ENCODE results near the gene RNASE11.
"Not testable (repeated sequence)": the region's sequence is repeated elsewhere in the genome, so short reads cannot be mapped to it uniquely, and the experiment has no call there.

The RNASE11 gene

GRCh38 chr14:20578325-20578724 lies 9.5 kb downstream of the RNASE11 start:
- no peak for DNase-seq

GRCh38 chr14:20572382-20572990 lies 15.3 kb downstream of the RNASE11 start:
- DNase-seq = not testable (repeated sequence)

GRCh38 chr14:20570720-20571119 lies 17.1 kb downstream of the RNASE11 start:
- not testable (repeated sequence) for DNase-seq

- not testable (repeated sequence) for DNase-seq
Measured at GRCh38 chr14:20569865-20570264, 17.9 kb downstream of the RNASE11 start.

- DNase-seq = no peak
Measured at GRCh38 chr14:20569066-20569465, 18.7 kb downstream of the RNASE11 start.

GRCh38 chr14:20568393-20568792 lies 19.4 kb downstream of the RNASE11 start:
- no peak for DNase-seq

- not testable (repeated sequence) for DNase-seq
Measured at GRCh38 chr14:20567199-20567598, 20.6 kb downstream of the RNASE11 start.

GRCh38 chr14:20564501-20564997 lies 23.3 kb downstream of the RNASE11 start:
- no peak for DNase-seq

GRCh38 chr14:20563971-20564370 lies 23.8 kb downstream of the RNASE11 start:
- no peak for DNase-seq

- DNase-seq = no peak
Measured at GRCh38 chr14:20560961-20561360, 26.8 kb downstream of the RNASE11 start, which contains the start of gene RNASE9. TSS of gene RNASE9 (minus strand) at chr14:20561047.

- DNase-seq = no peak
Measured at GRCh38 chr14:20559461-20559904, 28.3 kb downstream of the RNASE11 start.

GRCh38 chr14:20557212-20557542 lies 30.6 kb downstream of the RNASE11 start:
- DNase-seq = no peak

- no peak for DNase-seq
Measured at GRCh38 chr14:20556500-20557211, 31.1 kb downstream of the RNASE11 start.

GRCh38 chr14:20555845-20556244 lies 32.0 kb downstream of the RNASE11 start:
- DNase-seq = no peak

GRCh38 chr14:20553024-20553423 lies 34.8 kb downstream of the RNASE11 start:
- no peak for DNase-seq

GRCh38 chr14:20551606-20552005 lies 36.2 kb downstream of the RNASE11 start:
- no peak for DNase-seq

- no peak for DNase-seq
Measured at GRCh38 chr14:20550926-20551325, 36.9 kb downstream of the RNASE11 start.

- no peak for DNase-seq
Measured at GRCh38 chr14:20548414-20549158, 39.2 kb downstream of the RNASE11 start.

- DNase-seq = no peak
Measured at GRCh38 chr14:20546877-20547276, 40.9 kb downstream of the RNASE11 start.

GRCh38 chr14:20539906-20540305 lies 47.9 kb downstream of the RNASE11 start:
- DNase-seq = no peak
